Endothelial cell of umbilical vein (primary cell): ENCODE data around the gene TEC. TPM values are rescaled to one million over a fixed set of nuclear protein-coding genes. Genes with fewer than 3 reads are reported as not detected.

ENCODE experiments used
- BruUV-seq: library from RNA; stranded (reverse); fragments of 400-500 nt; replicated peaks from 2 replicates; lab custom pipeline; 2021; lab: Mats Ljungman, UMichigan
- CTCF ChIA-PET: fragments of 300-600, 350-600 bp; sonication (Branson Sonifier 250); formaldehyde crosslinking; loops from one replicate; lab custom pipeline; 2021; ENCODE audit warnings: antibody characterized with exemption, inconsistent platforms; lab: Charles Lee
- POLR2A ChIA-PET: fragments of 300-600, 350-600 bp; sonication (Branson Sonifier 250); formaldehyde crosslinking; loops from one replicate; lab custom pipeline; 2021; ENCODE audit warnings: antibody characterized with exemption, inconsistent platforms; lab: Charles Lee
- DNase-seq: peaks from one replicate; pipeline ENCODE4 v3.0.0-alpha.2; 2011; ENCODE audit warnings: low read depth, low spot score
- FAIRE-seq: peaks from 2 replicates; lab custom pipeline; 2011; peaks lifted over from hg19 to GRCh38; lab: Jason Lieb, UNC
- H2AFZ ChIP-seq: 2 replicates; pipeline ENCODE4 v1.6.0; 2012; ENCODE audit warnings: low read depth, low read length, control low read depth, inconsistent platforms
- H3K27ac ChIP-seq: 2 replicates; pipeline ENCODE4 v1.5.1; 2011; ENCODE audit warnings: low read depth, mild to moderate bottlenecking, control low read depth, low read length, moderate library complexity; ENCODE audit not compliant: insufficient read depth
- H3K27me3 ChIP-seq, 2 experiments: 2 replicates each; pipeline versions ENCODE4 v1.6.0 to v1.6.1; 2011; ENCODE audit warnings: low read length in 2 of 2, mixed read lengths in 1 of 2; ENCODE audit not compliant: control insufficient read depth in 2 of 2, insufficient read depth in 2 of 2
- H3K36me3 ChIP-seq, 2 experiments: 2 replicates in 1 of 2; 3 replicates in 1 of 2; pipeline ENCODE4 v1.5.1; 2011; ENCODE audit warnings: low read length in 2 of 2, mild to moderate bottlenecking in 1 of 2, moderate library complexity in 1 of 2; ENCODE audit not compliant: control insufficient read depth in 2 of 2, insufficient read depth in 2 of 2; ENCODE audit errors: extremely low read depth in 1 of 2
- H3K4me1 ChIP-seq: 3 replicates; pipeline ENCODE4 v1.5.1; 2011; ENCODE audit warnings: mild to moderate bottlenecking, low read length; ENCODE audit not compliant: control insufficient read depth, insufficient read depth; ENCODE audit errors: extremely low read depth
- H3K4me2 ChIP-seq: 2 replicates; pipeline ENCODE4 v1.6.1; 2011; ENCODE audit warnings: low read length, control low read depth, mixed read lengths; ENCODE audit not compliant: insufficient read depth
- H3K4me3 ChIP-seq, 3 experiments: fragments of 200-600 bp in 1 of 3; sonication (generic), shearing (Covaris generic) in 1 of 3; replicated peaks in 1 of 3; 2 replicates each; pipeline ENCODE4 v1.5.1; 2011 to 2016; ENCODE audit warnings: control low read depth in 3 of 3, low read length in 3 of 3, mild to moderate bottlenecking in 2 of 3, inconsistent platforms in 1 of 3, low read depth in 1 of 3, moderate library complexity in 1 of 3; ENCODE audit not compliant: insufficient read depth in 1 of 3
- H3K79me2 ChIP-seq: 2 replicates; pipeline ENCODE4 v1.6.0; 2012; ENCODE audit warnings: low read length, inconsistent platforms; ENCODE audit not compliant: control insufficient read depth, insufficient read depth
- H3K9ac ChIP-seq: replicated peaks from 2 replicates; pipeline ENCODE3; 2011; ENCODE audit warnings: low read length, control low read depth; ENCODE audit not compliant: insufficient read depth; ENCODE audit errors: extremely low read depth
- H3K9me1 ChIP-seq: replicated peaks from 3 replicates; pipeline ENCODE4 v1.6.0; 2011; ENCODE audit warnings: mild to moderate bottlenecking, low read length; ENCODE audit not compliant: control insufficient read depth, insufficient read depth; ENCODE audit errors: extremely low read depth
- H3K9me3 ChIP-seq: replicated peaks from 2 replicates; pipeline ENCODE4 v1.5.1; 2012; ENCODE audit warnings: low read length, inconsistent platforms; ENCODE audit not compliant: control insufficient read depth, insufficient read depth
- H4K20me1 ChIP-seq: replicated peaks from 2 replicates; pipeline ENCODE3; 2011; ENCODE audit warnings: mild to moderate bottlenecking, low read length; ENCODE audit not compliant: control insufficient read depth, insufficient read depth; ENCODE audit errors: extremely low read depth
- FOS ChIP-seq: IDR thresholded peaks from 2 replicates; pipeline ENCODE4 v1.6.1; 2011; ENCODE audit warnings: mild to moderate bottlenecking, low read length, moderate library complexity, borderline replicate concordance; ENCODE audit not compliant: insufficient read depth
- GATA2 ChIP-seq: IDR thresholded peaks from 2 replicates; pipeline ENCODE4 v1.7.0; 2011; ENCODE audit warnings: low read depth, mild to moderate bottlenecking, moderate library complexity, mixed read lengths, low read length; ENCODE audit not compliant: insufficient read length, insufficient read depth
- JUN ChIP-seq: IDR thresholded peaks from 2 replicates; pipeline ENCODE4 v1.6.1; 2011; ENCODE audit warnings: borderline replicate concordance, low read depth; ENCODE audit not compliant: insufficient read length, insufficient read depth
- MYC ChIP-seq: IDR thresholded peaks from one replicate; pipeline ENCODE4 v1.6.1; 2011; ENCODE audit warnings: mild to moderate bottlenecking, low read depth, low read length
- POLR2AphosphoS5 ChIP-seq: IDR thresholded peaks from 2 replicates; pipeline ENCODE4 v1.6.1; 2012; ENCODE audit warnings: low read depth, mild to moderate bottlenecking, control low read depth, low read length, moderate library complexity; ENCODE audit not compliant: insufficient read depth
- dilution Hi-C: fragments of 300-500 bp; cut with MboI; formaldehyde crosslinking; loops from one replicate; pipeline ENCODE4 v1.15.0; 2019; ENCODE audit warnings: low sequenced_read_pairs; ENCODE audit not compliant: extremely low pct_ligation_motif_present
- intact Hi-C: fragments of 100-400 bp; cut with micrococcal nuclease; formaldehyde crosslinking; loops from one replicate; pipeline ENCODE4 v1.10.0; 2022
- polyA plus RNA-seq, 4 experiments: library from polyadenylated mRNA; depleted of rRNA in 3 of 4; stranded (reverse) in 3 of 4; unstranded in 1 of 4; fragments of >200 nt; gene quantifications; 2 replicates each; pipeline versions ENCODE4 v1.2.1 to v1.2.3, GENCODE V29; 2011 to 2012; ENCODE audit warnings: missing spikeins in 1 of 4
- total RNA-seq: library from RNA; stranded (reverse); gene quantifications from 2 replicates; pipeline ENCODE4 v1.2.3, GENCODE V29; 2021
- TF ChIP-seq, protein P1 (sequence below), 2 donors: IDR thresholded peaks; 1 replicate in 1 of 2; 2 replicates in 1 of 2; pipeline ENCODE4 v1.5.1; 2011; ENCODE audit warnings: low read length in 2 of 2, mild to moderate bottlenecking in 2 of 2, moderate library complexity in 2 of 2, control low read depth in 1 of 2, inconsistent platforms in 1 of 2, low read depth in 1 of 2; ENCODE audit not compliant: insufficient read depth in 1 of 2; ENCODE audit errors: extremely low read depth in 1 of 2
- TF ChIP-seq, protein P2 (sequence below): IDR thresholded peaks from 2 replicates; pipeline ENCODE4 v1.6.1; 2011; ENCODE audit not compliant: insufficient read depth, insufficient read length

Gene TEC
- total and polyA plus RNA-seq, 2 donors (not counting 3 experiments of a cell fraction or from before 2014, with no cell fraction given): 0.08 to 0.86 TPM

DNA sequence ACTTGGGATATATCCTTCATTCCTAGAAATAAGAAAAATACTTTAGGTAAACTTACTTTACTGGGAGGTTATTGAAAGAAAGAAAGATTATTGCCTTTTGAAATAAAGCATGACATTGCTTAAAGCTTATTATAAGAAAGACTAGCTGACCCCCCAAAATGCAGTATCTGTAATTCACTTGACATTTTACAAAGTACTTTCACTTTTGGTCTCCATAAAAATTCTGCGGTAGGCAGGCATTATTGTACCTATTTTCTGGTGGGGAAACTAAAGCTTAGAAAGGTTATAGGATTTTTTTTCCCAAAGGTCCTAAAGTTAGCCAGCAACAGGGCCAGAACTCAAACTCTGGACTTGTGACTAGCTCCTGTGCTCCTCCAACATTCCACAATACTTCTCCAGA, 105.9 kb downstream of the TEC start:
- Histone ChIP-seq H3K27me3 (peaks cover 0 to 1% of the 10 kb centered on the region in 2 experiments), H3K4me1 (no peaks in the 10 kb centered on the region), H3K36me3 (no peaks in the 10 kb centered on the region), H3K9me3 (no peaks in the 10 kb centered on the region), H3K9ac (no peak overlapping the region), H3K79me2 (no peaks in the 10 kb centered on the region), H3K4me2 (no peak overlapping the region), H4K20me1 (no peaks in the 10 kb centered on the region), H2AFZ (no peak overlapping the region), H3K27ac (no peak overlapping the region), H3K4me3 (no peak overlapping the region), H3K9me1 (no peaks in the 10 kb centered on the region)
- ChIA-PET CTCF (no interaction called here), POLR2A (no interaction called here)
- DNase-seq (no peak), FAIRE-seq (no peak)
- intact Hi-C loops (no loop called here), dilution Hi-C loops (no loop called here)
- BruUV-seq: no TSS peak
- TF ChIP-seq POLR2AphosphoS5 (no peak), JUN (no peak), FOS (no peak), MYC (no peak), GATA2 (no peak)
- TF ChIP-seq, protein P1, sequence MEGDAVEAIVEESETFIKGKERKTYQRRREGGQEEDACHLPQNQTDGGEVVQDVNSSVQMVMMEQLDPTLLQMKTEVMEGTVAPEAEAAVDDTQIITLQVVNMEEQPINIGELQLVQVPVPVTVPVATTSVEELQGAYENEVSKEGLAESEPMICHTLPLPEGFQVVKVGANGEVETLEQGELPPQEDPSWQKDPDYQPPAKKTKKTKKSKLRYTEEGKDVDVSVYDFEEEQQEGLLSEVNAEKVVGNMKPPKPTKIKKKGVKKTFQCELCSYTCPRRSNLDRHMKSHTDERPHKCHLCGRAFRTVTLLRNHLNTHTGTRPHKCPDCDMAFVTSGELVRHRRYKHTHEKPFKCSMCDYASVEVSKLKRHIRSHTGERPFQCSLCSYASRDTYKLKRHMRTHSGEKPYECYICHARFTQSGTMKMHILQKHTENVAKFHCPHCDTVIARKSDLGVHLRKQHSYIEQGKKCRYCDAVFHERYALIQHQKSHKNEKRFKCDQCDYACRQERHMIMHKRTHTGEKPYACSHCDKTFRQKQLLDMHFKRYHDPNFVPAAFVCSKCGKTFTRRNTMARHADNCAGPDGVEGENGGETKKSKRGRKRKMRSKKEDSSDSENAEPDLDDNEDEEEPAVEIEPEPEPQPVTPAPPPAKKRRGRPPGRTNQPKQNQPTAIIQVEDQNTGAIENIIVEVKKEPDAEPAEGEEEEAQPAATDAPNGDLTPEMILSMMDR (IDR thresholded peaks at IDR 0.05; ENCODE audit: extremely low read depth in 1 of 2, insufficient read depth in 1 of 2, low read depth in 1 of 2, low read length in 2 of 2): no peak
- TF ChIP-seq, protein P2, sequence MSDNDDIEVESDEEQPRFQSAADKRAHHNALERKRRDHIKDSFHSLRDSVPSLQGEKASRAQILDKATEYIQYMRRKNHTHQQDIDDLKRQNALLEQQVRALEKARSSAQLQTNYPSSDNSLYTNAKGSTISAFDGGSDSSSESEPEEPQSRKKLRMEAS: no peak
